GOT3 (cell line): ENCODE results near the gene FBXL17.

Experiments
- DNase-seq: peaks from one replicate; lab custom pipeline; 2025; ENCODE audit warnings: mixed read lengths; lab: John Stamatoyannopoulos, UW

The FBXL17 gene

GRCh38 chr5:107997338-107997980 lies 384.4 kb downstream of the FBXL17 start:
- no peak for DNase-seq

GRCh38 chr5:107993341-107993740 lies 388.6 kb downstream of the FBXL17 start:
- DNase-seq = no peak

GRCh38 chr5:107990881-107991810 lies 390.8 kb downstream of the FBXL17 start:
- DNase-seq = no peak

- DNase-seq = no peak
Measured at GRCh38 chr5:107985144-107985543, 396.8 kb downstream of the FBXL17 start.

GRCh38 chr5:107982703-107983425 lies 399.0 kb downstream of the FBXL17 start:
- DNase-seq = no peak

- no peak for DNase-seq
Measured at GRCh38 chr5:107980923-107981692, 400.8 kb downstream of the FBXL17 start.

GRCh38 chr5:107979900-107980299 lies 402.0 kb downstream of the FBXL17 start:
- DNase-seq = no peak

GRCh38 chr5:107979291-107979690 lies 402.6 kb downstream of the FBXL17 start:
- no peak for DNase-seq

GRCh38 chr5:107977550-107978071 lies 404.3 kb downstream of the FBXL17 start:
- DNase-seq = no peak

- DNase-seq = no peak
Measured at GRCh38 chr5:107975568-107975967, 406.3 kb downstream of the FBXL17 start.

- DNase-seq = no peak
Measured at GRCh38 chr5:107971846-107972245, 410.1 kb downstream of the FBXL17 start.

GRCh38 chr5:107969847-107970246 lies 412.1 kb downstream of the FBXL17 start:
- no peak for DNase-seq

GRCh38 chr5:107968998-107969397 lies 412.9 kb downstream of the FBXL17 start:
- no peak for DNase-seq

- no peak for DNase-seq
Measured at GRCh38 chr5:107968406-107968843, 413.5 kb downstream of the FBXL17 start.

GRCh38 chr5:107966201-107966600 lies 415.7 kb downstream of the FBXL17 start:
- no peak for DNase-seq

- DNase-seq = no peak
Measured at GRCh38 chr5:107964722-107965121, 417.2 kb downstream of the FBXL17 start.

- no peak for DNase-seq
Measured at GRCh38 chr5:107959573-107960279, 422.2 kb downstream of the FBXL17 start.

GRCh38 chr5:107958861-107959260 lies 423.0 kb downstream of the FBXL17 start:
- DNase-seq = no peak

- no peak for DNase-seq
Measured at GRCh38 chr5:107958432-107958831, 423.5 kb downstream of the FBXL17 start.

GRCh38 chr5:107957051-107957450 lies 424.8 kb downstream of the FBXL17 start:
- no peak for DNase-seq

- no peak for DNase-seq
Measured at GRCh38 chr5:107955321-107955720, 426.6 kb downstream of the FBXL17 start.
